ENCODE measurements around the gene ALAS1.

Gene ALAS1

GRCh38 chr3:52234516-52235447, 36.8 kb downstream of the ALAS1 start:
- Histone ChIP-seq H3K36me3 (replicated peaks; ENCODE audit: low read depth, low read length) (no peaks in the 10 kb centered on the region), H3K9me3 (ENCODE audit: insufficient read depth, low read length) (no peaks in the 10 kb centered on the region), H3K4me1 (ENCODE audit: low read length) (peaks cover 9% of the 10 kb centered on the region), H3K9ac (ENCODE audit: low read length) (no peak overlapping the region), H3K27ac (ENCODE audit: low read length) (no peak overlapping the region), H3K27me3 (ENCODE audit: low read depth, low read length) (no peaks in the 10 kb centered on the region), H3K79me2 (ENCODE audit: low read length) (peaks cover 14% of the 10 kb centered on the region), H4K20me1 (ENCODE audit: insufficient read depth, low read length) (no peaks in the 10 kb centered on the region), H2AFZ (ENCODE audit: low read depth, low read length) (no peak overlapping the region), H3K4me2 (ENCODE audit: low read length) (no peak overlapping the region), H3K4me3 (ENCODE audit: low read length) (no peak overlapping the region)
- TF ChIP-seq CTCF (IDR thresholded peaks at IDR 0.05; ENCODE audit: low read depth, low read length) (peak; percentile 7; the same call in 1 of the 2 replicates), EZH2phosphoT487 (IDR thresholded peaks at IDR 0.05; ENCODE audit: low read depth) (no peak)

GRCh38 chr3:52236424-52236886, 38.5 kb downstream of the ALAS1 start:
- no peak for TF ChIP-seq CTCF (IDR thresholded peaks at IDR 0.05; ENCODE audit: low read depth, low read length)
- no peak for TF ChIP-seq EZH2phosphoT487 (IDR thresholded peaks at IDR 0.05; ENCODE audit: low read depth)
- Histone ChIP-seq H3K4me1 (ENCODE audit: low read length) (peaks cover 22% of the 10 kb centered on the region), H3K36me3 (replicated peaks; ENCODE audit: low read depth, low read length) (peaks cover 7% of the 10 kb centered on the region), H3K4me3 (ENCODE audit: low read length) (no peak overlapping the region), H3K79me2 (ENCODE audit: low read length) (peaks cover 24% of the 10 kb centered on the region), H3K4me2 (ENCODE audit: low read length) (no peak overlapping the region), H2AFZ (ENCODE audit: low read depth, low read length) (no peak overlapping the region), H3K27me3 (ENCODE audit: low read depth, low read length) (no peaks in the 10 kb centered on the region), H4K20me1 (ENCODE audit: insufficient read depth, low read length) (no peaks in the 10 kb centered on the region), H3K9me3 (ENCODE audit: insufficient read depth, low read length) (no peaks in the 10 kb centered on the region), H3K27ac (ENCODE audit: low read length) (no peak overlapping the region), H3K9ac (ENCODE audit: low read length) (no peak overlapping the region)

GRCh38 chr3:52237006-52237656, 39.2 kb downstream of the ALAS1 start:
- H3K4me3 ChIP-seq (ENCODE audit: low read length) = no peak overlapping the region
- no peaks in the 10 kb centered on the region for H3K9me3 ChIP-seq (ENCODE audit: insufficient read depth, low read length)
- H3K79me2 ChIP-seq (ENCODE audit: low read length) = peaks cover 24% of the 10 kb centered on the region
- H3K4me2 ChIP-seq (ENCODE audit: low read length) = no peak overlapping the region
- no peak for TF ChIP-seq CTCF (IDR thresholded peaks at IDR 0.05; ENCODE audit: low read depth, low read length)
- TF ChIP-seq EZH2phosphoT487 (IDR thresholded peaks at IDR 0.05; ENCODE audit: low read depth) = no peak
- peaks cover 7% of the 10 kb centered on the region for H3K36me3 ChIP-seq (replicated peaks; ENCODE audit: low read depth, low read length)
- H4K20me1 ChIP-seq (ENCODE audit: insufficient read depth, low read length) = no peaks in the 10 kb centered on the region
- H3K27ac ChIP-seq (ENCODE audit: low read length) = no peak overlapping the region
- no peak overlapping the region for H3K9ac ChIP-seq (ENCODE audit: low read length)
- H3K27me3 ChIP-seq (ENCODE audit: low read depth, low read length) = no peaks in the 10 kb centered on the region
- no peak overlapping the region for H2AFZ ChIP-seq (ENCODE audit: low read depth, low read length)
- H3K4me1 ChIP-seq (ENCODE audit: low read length) = peaks cover 25% of the 10 kb centered on the region

- H3K9ac ChIP-seq (ENCODE audit: low read length) = no peak overlapping the region
- no peaks in the 10 kb centered on the region for H3K27me3 ChIP-seq (ENCODE audit: low read depth, low read length)
- H3K4me2 ChIP-seq (ENCODE audit: low read length) = peak overlapping the region; percentile 86
- H3K36me3 ChIP-seq (replicated peaks; ENCODE audit: low read depth, low read length) = peaks cover 7% of the 10 kb centered on the region
- no peaks in the 10 kb centered on the region for H3K9me3 ChIP-seq (ENCODE audit: insufficient read depth, low read length)
- H3K79me2 ChIP-seq (ENCODE audit: low read length) = peaks cover 24% of the 10 kb centered on the region
- H3K4me1 ChIP-seq (ENCODE audit: low read length) = peaks cover 25% of the 10 kb centered on the region
- peak overlapping the region; percentile 87 for H3K4me3 ChIP-seq (ENCODE audit: low read length)
- no peak for TF ChIP-seq EZH2phosphoT487 (IDR thresholded peaks at IDR 0.05; ENCODE audit: low read depth)
- no peak for TF ChIP-seq CTCF (IDR thresholded peaks at IDR 0.05; ENCODE audit: low read depth, low read length)
- H2AFZ ChIP-seq (ENCODE audit: low read depth, low read length) = no peak overlapping the region
- H3K27ac ChIP-seq (ENCODE audit: low read length) = no peak overlapping the region
- no peaks in the 10 kb centered on the region for H4K20me1 ChIP-seq (ENCODE audit: insufficient read depth, low read length)
Measured at GRCh38 chr3:52237657-52238172, 39.8 kb downstream of the ALAS1 start.
